ENCODE data around the gene ATP6V0E2.
"Not testable (repeated sequence)": the region's sequence is repeated elsewhere in the genome, so short reads cannot be mapped to it uniquely, and the experiment has no call there.

Gene ATP6V0E2

GRCh38 chr7:149873074-149873969, at the start of gene ATP6V0E2:
ATP6V0E2 (plus strand) TSS chr7:149873969; CDS start chr7:149874066, 97 bp downstream.
- peak; percentile 88 for DNase-seq (ENCODE audit: low read depth)

- no peak for DNase-seq (ENCODE audit: low read depth)
These were observed 49.4 kb upstream of the ATP6V0E2 start for GRCh38 chr7:149824301-149824741.

GRCh38 chr7:149824748-149825566, 48.8 kb upstream of the ATP6V0E2 start:
- DNase-seq (ENCODE audit: low read depth), result no peak

GRCh38 chr7:149825567-149826343, 48.0 kb upstream of the ATP6V0E2 start:
- no peak for DNase-seq (ENCODE audit: low read depth)

- no peak for DNase-seq (ENCODE audit: low read depth)
These were observed 47.3 kb upstream of the ATP6V0E2 start for GRCh38 chr7:149826344-149827088.

GRCh38 chr7:149827089-149827981, 46.4 kb upstream of the ATP6V0E2 start:
- no peak for DNase-seq (ENCODE audit: low read depth)

- no peak for DNase-seq (ENCODE audit: low read depth)
These were observed 45.1 kb upstream of the ATP6V0E2 start for GRCh38 chr7:149828357-149829309.

- not testable (repeated sequence) for DNase-seq (ENCODE audit: low read depth)
These were observed 43.2 kb upstream of the ATP6V0E2 start for GRCh38 chr7:149830527-149830926.

- no peak for DNase-seq (ENCODE audit: low read depth)
These were observed 42.6 kb upstream of the ATP6V0E2 start for GRCh38 chr7:149830997-149831740.

GRCh38 chr7:149831741-149832219, 42.0 kb upstream of the ATP6V0E2 start:
- DNase-seq (ENCODE audit: low read depth), result no peak

- no peak for DNase-seq (ENCODE audit: low read depth)
These were observed 41.3 kb upstream of the ATP6V0E2 start for GRCh38 chr7:149832332-149833041.

- no peak for DNase-seq (ENCODE audit: low read depth)
These were observed 40.2 kb upstream of the ATP6V0E2 start for GRCh38 chr7:149833495-149834130.

- DNase-seq (ENCODE audit: low read depth), result no peak
These were observed 39.2 kb upstream of the ATP6V0E2 start for GRCh38 chr7:149834601-149835000.

GRCh38 chr7:149836434-149836833, 37.3 kb upstream of the ATP6V0E2 start:
- no peak for DNase-seq (ENCODE audit: low read depth)

GRCh38 chr7:149837564-149838223, 36.1 kb upstream of the ATP6V0E2 start:
- DNase-seq (ENCODE audit: low read depth), result no peak

GRCh38 chr7:149838224-149838991, 35.4 kb upstream of the ATP6V0E2 start, which contains the start of gene ZNF862:
ZNF862 (plus strand) TSS chr7:149838375; CDS start chr7:149838612, 237 bp downstream.
- DNase-seq (ENCODE audit: low read depth), result peak; percentile 86

All from stimulated activated CD8-positive, alpha-beta memory T cell treated with anti-CD3 and anti-CD28 coated beads, Interleukin-7, amount 100 ng/mL, for 24 hours (primary cell).